ENCODE measurements around the gene SLIT3. TPM values are rescaled to one million over a fixed set of nuclear protein-coding genes. Genes with fewer than 3 reads are reported as not detected.

SLIT3 gene
- total and polyA plus RNA-seq, 10 of the 15 experiments (the other 5 are each of a cell fraction or from before 2014, with no cell fraction given): 0.05 TPM; not detected in 9

DNA sequence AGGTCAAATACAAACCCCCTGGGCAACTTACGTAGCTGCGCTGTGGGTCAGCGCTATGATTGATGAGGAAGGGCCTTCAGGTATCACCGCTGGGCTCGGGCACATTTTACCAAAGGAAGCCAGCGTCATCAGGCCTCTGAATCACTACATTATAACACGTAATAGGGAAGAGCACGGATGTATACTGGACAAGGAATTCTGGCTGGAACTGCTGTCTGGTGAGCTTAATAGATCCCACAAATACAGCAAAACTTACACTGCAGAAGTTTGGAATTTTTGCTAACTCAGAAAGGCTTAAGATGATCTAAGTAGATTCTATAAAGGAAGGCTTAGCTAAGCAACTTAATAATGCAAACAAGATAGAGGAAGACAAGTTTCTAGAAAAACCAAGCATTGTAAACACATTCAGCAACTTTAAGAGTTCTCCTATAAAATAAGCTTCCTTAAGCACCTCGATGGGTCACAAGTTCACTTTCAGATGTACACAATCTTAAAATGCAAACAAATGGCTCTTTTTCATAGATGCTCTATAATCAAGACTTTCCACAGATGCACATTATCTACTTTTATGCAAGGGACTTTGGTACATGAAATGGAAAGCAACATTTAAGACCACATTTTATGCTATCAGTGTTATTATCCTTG lies 361.7 kb downstream of the SLIT3 start:
- Histone ChIP-seq H4K20me1 (ENCODE audit: control insufficient read depth, insufficient read depth) (no peaks in the 10 kb centered on the region), H3K4me1 (ENCODE audit: control insufficient read depth, insufficient read depth, low read length) (no peaks in the 10 kb centered on the region), H2AFZ (ENCODE audit: control insufficient read depth, low read depth, low read length) (no peak overlapping the region), H3K27ac (ENCODE audit: control insufficient read depth, insufficient read depth) (no peak overlapping the region), H3K27me3 (replicated peaks in 1 of 2; ENCODE audit: control insufficient read depth in 2 of 2, insufficient read depth in 2 of 2, low read length in 1 of 2) (peaks cover 0 to 4% of the 10 kb centered on the region in 2 experiments; a peak in 2 of 4 replicates), H3K9me3 (replicated peaks; ENCODE audit: control insufficient read depth, insufficient read depth, low read length) (no peaks in the 10 kb centered on the region), H3K36me3 (ENCODE audit: control insufficient read depth in 2 of 2, insufficient read depth in 2 of 2, low read length in 1 of 2) (no peaks in the 10 kb centered on the region), H3K9ac (ENCODE audit: control insufficient read depth, insufficient read depth, low read length) (no peak overlapping the region), H3K4me3 (no peak overlapping the region), H3K4me2 (ENCODE audit: control insufficient read depth, insufficient read depth) (no peak overlapping the region), H3K79me2 (ENCODE audit: control insufficient read depth, insufficient read depth, low read length) (no peaks in the 10 kb centered on the region)
- ChIA-PET CTCF (no interaction called here), SMC1A (ENCODE audit: uncharacterized antibody, unreplicated experiment) (no interaction called here), RAD21 (ENCODE audit: unreplicated experiment) (no interaction called here), POLR2A (no interaction called here)
- intact Hi-C loops (cut with micrococcal nuclease; ENCODE audit: unreplicated experiment): no loop called here
- DNase-seq (ENCODE audit: low read depth, low spot score) (no peak), FAIRE-seq (no peak), ATAC-seq (no peak)
- 51% methylated on average over 9 of the region's 9 CpGs for WGBS (ENCODE audit: insufficient coverage, insufficient replicate concordance, low lambda C conversion rate, missing lambda C conversion rate)
- no TSS peak for BruUV-seq (replicated peaks)
- TF ChIP-seq NFXL1 (IDR thresholded peaks at IDR 0.05; ENCODE audit: borderline replicate concordance): no peak
- no peak for TF ChIP-seq YY1 (IDR thresholded peaks at IDR 0.05; ENCODE audit: low read depth, low read length)
- no peak for TF ChIP-seq BMI1 (IDR thresholded peaks at IDR 0.05; ENCODE audit: borderline replicate concordance)
- TF ChIP-seq SMC3 (IDR thresholded peaks at IDR 0.05; ENCODE audit: borderline replicate concordance, low read length): no peak
- no peak for TF ChIP-seq GABPA (IDR thresholded peaks at IDR 0.05; ENCODE audit: low read depth)
- no peak for TF ChIP-seq EED (IDR thresholded peaks at IDR 0.05; ENCODE audit: low read depth)
- TF ChIP-seq, protein P1, sequence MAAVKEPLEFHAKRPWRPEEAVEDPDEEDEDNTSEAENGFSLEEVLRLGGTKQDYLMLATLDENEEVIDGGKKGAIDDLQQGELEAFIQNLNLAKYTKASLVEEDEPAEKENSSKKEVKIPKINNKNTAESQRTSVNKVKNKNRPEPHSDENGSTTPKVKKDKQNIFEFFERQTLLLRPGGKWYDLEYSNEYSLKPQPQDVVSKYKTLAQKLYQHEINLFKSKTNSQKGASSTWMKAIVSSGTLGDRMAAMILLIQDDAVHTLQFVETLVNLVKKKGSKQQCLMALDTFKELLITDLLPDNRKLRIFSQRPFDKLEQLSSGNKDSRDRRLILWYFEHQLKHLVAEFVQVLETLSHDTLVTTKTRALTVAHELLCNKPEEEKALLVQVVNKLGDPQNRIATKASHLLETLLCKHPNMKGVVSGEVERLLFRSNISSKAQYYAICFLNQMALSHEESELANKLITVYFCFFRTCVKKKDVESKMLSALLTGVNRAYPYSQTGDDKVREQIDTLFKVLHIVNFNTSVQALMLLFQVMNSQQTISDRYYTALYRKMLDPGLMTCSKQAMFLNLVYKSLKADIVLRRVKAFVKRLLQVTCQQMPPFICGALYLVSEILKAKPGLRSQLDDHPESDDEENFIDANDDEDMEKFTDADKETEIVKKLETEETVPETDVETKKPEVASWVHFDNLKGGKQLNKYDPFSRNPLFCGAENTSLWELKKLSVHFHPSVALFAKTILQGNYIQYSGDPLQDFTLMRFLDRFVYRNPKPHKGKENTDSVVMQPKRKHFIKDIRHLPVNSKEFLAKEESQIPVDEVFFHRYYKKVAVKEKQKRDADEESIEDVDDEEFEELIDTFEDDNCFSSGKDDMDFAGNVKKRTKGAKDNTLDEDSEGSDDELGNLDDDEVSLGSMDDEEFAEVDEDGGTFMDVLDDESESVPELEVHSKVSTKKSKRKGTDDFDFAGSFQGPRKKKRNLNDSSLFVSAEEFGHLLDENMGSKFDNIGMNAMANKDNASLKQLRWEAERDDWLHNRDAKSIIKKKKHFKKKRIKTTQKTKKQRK (IDR thresholded peaks at IDR 0.05; ENCODE audit: low read depth, low read length): no peak
- in situ Hi-C loops (cut with MboI): no loop called here
